ENCODE data around the gene MAGIX. TPM values are rescaled to one million over a fixed set of nuclear protein-coding genes. Genes with fewer than 3 reads are reported as not detected.

MAGIX gene
- total RNA-seq, 2 donors from 2014 or later, result 16.0 to 16.6 TPM

DNA sequence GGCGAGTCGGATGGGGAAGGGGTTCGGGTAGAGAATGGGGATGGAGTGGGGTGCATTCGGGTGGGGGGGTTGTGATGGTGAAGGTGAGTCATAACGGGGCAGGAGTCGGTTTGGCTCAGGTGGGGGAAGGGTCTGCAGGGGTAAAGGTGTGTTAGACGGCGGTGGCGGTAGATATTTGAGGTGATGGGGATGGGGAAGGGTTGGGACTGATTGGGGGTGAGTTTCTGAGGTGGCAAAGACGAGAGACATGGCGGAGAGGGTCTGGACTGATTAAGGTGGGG lies 36.7 kb downstream of the MAGIX start:
- intact Hi-C loops (cut with DNase I), result loop anchor here (10.0 kb wide), 1 partner anchor 66 kb away; the partner anchor contains the start of genes FOXP3 and PPP1R3F
- H3K9me3 ChIP-seq, result no peaks in the 10 kb centered on the region
- H3K4me3 ChIP-seq, result no peak overlapping the region
- no peaks in the 10 kb centered on the region for H3K36me3 ChIP-seq
- TF ChIP-seq POLR2AphosphoS5 (IDR thresholded peaks at IDR 0.05) (no peak), POLR2A (IDR thresholded peaks at IDR 0.05) (no peak)
- TF ChIP-seq, protein P1, sequence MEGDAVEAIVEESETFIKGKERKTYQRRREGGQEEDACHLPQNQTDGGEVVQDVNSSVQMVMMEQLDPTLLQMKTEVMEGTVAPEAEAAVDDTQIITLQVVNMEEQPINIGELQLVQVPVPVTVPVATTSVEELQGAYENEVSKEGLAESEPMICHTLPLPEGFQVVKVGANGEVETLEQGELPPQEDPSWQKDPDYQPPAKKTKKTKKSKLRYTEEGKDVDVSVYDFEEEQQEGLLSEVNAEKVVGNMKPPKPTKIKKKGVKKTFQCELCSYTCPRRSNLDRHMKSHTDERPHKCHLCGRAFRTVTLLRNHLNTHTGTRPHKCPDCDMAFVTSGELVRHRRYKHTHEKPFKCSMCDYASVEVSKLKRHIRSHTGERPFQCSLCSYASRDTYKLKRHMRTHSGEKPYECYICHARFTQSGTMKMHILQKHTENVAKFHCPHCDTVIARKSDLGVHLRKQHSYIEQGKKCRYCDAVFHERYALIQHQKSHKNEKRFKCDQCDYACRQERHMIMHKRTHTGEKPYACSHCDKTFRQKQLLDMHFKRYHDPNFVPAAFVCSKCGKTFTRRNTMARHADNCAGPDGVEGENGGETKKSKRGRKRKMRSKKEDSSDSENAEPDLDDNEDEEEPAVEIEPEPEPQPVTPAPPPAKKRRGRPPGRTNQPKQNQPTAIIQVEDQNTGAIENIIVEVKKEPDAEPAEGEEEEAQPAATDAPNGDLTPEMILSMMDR (IDR thresholded peaks at IDR 0.05), result no peak
- DNase-seq (ENCODE audit: low spot score), result no peak
- no peaks in the 10 kb centered on the region for H3K27me3 ChIP-seq (replicated peaks; ENCODE audit: insufficient read depth)
- 8% methylated on average over 11 of the region's 11 CpGs for WGBS
- H3K4me1 ChIP-seq (replicated peaks), result no peaks in the 10 kb centered on the region
- no peak overlapping the region for H3K27ac ChIP-seq

DNA sequence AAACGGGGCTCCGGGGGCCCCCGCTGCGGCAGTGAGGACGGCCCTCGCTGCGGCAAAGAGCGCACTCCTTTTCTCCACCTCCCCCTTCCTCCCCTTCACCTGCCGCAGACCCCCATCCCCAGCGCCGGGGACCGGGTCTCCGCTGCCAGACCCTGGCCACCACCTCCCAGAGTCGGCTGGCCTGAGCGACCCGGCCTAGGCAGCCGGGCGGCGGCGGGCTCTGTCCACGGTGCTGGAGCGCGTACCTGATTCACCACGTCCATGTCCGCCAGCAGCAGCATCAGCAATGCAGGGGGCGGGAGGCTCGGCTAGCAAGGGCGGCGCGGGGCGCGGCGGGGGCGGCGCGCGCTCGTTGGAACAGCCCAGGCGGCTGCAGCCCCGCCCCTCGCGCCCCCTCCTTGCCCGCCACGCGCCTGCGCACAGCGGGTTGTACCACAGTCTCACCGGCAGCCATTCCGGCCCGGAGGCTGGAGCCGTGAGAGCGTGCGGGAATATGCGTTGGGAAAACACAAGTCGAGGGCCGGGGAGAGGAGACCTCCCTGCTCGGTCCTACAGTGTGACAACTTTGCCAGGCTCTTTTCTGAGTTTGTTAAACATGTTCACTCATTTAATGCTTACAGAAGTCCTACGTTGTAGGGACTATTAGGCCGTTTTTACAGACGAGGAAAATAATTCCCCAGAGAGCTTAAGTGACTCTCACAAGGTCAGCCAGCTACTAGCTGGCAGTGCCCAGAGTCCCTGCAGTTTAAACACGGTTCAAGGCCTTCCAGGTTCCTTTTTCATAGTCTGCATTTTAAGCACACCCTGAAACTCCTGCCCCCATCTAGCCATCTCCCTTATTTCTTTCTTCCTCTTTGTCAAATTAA lies 37.6 kb downstream of the MAGIX start, which contains the start of gene SYP:
SYP (minus strand) TSS at position 288 of the 866 bp plus-strand sequence; CDS start at position 281, 7 bp downstream.
- Histone ChIP-seq H3K4me1 (replicated peaks) (no peaks in the 10 kb centered on the region), H3K27ac (peak within 1 kb of the TSS; percentile 51 to 53), H3K9me3 (no peaks in the 10 kb centered on the region), H3K27me3 (replicated peaks; ENCODE audit: insufficient read depth) (no peaks in the 10 kb centered on the region), H3K36me3 (no peaks in the 10 kb centered on the region), H3K4me3 (peak within 1 kb of the TSS in 1 of 2 donors; percentile 17)
- TF ChIP-seq POLR2AphosphoS5 (IDR thresholded peaks at IDR 0.05) (peak; percentile 62), POLR2A (IDR thresholded peaks at IDR 0.05) (peak; percentile 52)
- TF ChIP-seq, protein P1 (IDR thresholded peaks at IDR 0.05), result peak in 1 of 4 experiments; percentile 14
- peak; percentile 86 for DNase-seq (ENCODE audit: low spot score)
- under 1% methylated on average over 27 of the region's 61 CpGs for WGBS
- intact Hi-C loops (cut with DNase I), result loop anchor here (10.0 kb wide), 1 partner anchor 65 kb away; the partner anchor contains the start of genes FOXP3 and PPP1R3F

DNA sequence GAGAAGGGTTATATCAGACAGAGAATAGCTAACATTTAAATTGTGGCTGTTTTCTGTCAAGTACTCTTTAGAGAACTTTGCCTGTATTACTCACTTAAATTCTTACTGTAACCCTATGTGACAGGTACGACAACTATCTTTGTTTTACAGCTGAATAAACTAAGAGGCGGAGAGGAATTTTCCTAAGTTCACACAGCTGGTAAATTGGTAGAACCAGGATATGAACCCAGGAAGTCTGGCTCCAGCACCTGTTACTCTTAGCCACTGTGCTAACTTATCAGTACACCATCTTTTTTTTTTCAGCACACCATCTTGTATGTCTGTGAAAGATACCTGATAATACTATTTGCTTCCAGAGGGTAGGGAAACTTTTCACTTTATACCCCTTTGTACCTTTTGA lies 39.5 kb downstream of the MAGIX start:
- Histone ChIP-seq H3K27me3 (replicated peaks; ENCODE audit: insufficient read depth) (no peaks in the 10 kb centered on the region), H3K9me3 (no peaks in the 10 kb centered on the region), H3K4me1 (replicated peaks) (no peaks in the 10 kb centered on the region), H3K36me3 (no peaks in the 10 kb centered on the region), H3K27ac (no peak overlapping the region), H3K4me3 (no peak overlapping the region)
- TF ChIP-seq POLR2A (IDR thresholded peaks at IDR 0.05) (no peak), POLR2AphosphoS5 (IDR thresholded peaks at IDR 0.05) (no peak)
- TF ChIP-seq, protein P1 (IDR thresholded peaks at IDR 0.05), result no peak
- DNase-seq (ENCODE audit: low spot score), result no peak
- intact Hi-C loops (cut with DNase I), result no loop called here
- WGBS, result 42% methylated on average over 2 of the region's 2 CpGs

GRCh38 chrX:49203536-49203935 lies 41.0 kb downstream of the MAGIX start:
- Histone ChIP-seq H3K4me3 (no peak overlapping the region), H3K27ac (no peak overlapping the region), H3K36me3 (no peaks in the 10 kb centered on the region), H3K27me3 (replicated peaks; ENCODE audit: insufficient read depth) (no peaks in the 10 kb centered on the region), H3K4me1 (replicated peaks) (no peaks in the 10 kb centered on the region), H3K9me3 (no peaks in the 10 kb centered on the region)
- DNase-seq (ENCODE audit: low spot score), result no peak
- intact Hi-C loops (cut with DNase I), result no loop called here
- 59% methylated on average over 3 of the region's 3 CpGs for WGBS
- TF ChIP-seq POLR2A (IDR thresholded peaks at IDR 0.05) (no peak), POLR2AphosphoS5 (IDR thresholded peaks at IDR 0.05) (no peak)
- TF ChIP-seq, protein P1 (IDR thresholded peaks at IDR 0.05), result no peak

DNA sequence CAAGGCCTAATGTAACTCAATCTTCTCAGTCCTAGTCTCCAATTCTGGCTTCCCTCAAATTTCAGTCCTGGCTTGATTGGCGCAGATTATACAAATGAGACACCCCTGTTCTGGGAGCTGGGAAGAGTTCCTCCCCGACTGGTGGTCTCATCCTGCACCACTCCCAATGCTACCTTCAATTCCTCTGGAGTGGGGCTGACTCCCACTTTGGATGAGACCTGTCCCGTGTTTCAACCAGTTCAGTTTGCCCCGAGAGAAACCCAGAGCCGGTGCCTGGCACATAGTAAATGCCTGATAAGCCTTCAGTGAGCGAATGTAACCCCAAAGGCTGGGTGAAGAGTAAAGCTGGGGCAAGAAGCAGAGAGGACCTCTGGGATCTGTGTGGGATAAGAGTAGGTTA lies 41.5 kb downstream of the MAGIX start:
- Histone ChIP-seq H3K27ac (no peak overlapping the region), H3K4me3 (no peak overlapping the region), H3K9me3 (no peaks in the 10 kb centered on the region), H3K36me3 (no peaks in the 10 kb centered on the region), H3K4me1 (replicated peaks) (no peaks in the 10 kb centered on the region), H3K27me3 (replicated peaks; ENCODE audit: insufficient read depth) (no peaks in the 10 kb centered on the region)
- intact Hi-C loops (cut with DNase I), result no loop called here
- DNase-seq (ENCODE audit: low spot score), result no peak
- 90% methylated on average over 6 of the region's 6 CpGs for WGBS
- TF ChIP-seq POLR2A (IDR thresholded peaks at IDR 0.05) (no peak), POLR2AphosphoS5 (IDR thresholded peaks at IDR 0.05) (no peak)
- TF ChIP-seq, protein P1 (IDR thresholded peaks at IDR 0.05), result no peak

Data from prostate gland (tissue), 2 donors.